MM.1S (cell line): ENCODE measurements around the gene PER2.

Experiments
- DNase-seq: peaks from one replicate; pipeline ENCODE4 v3.0.0-alpha.2; 2015
- H2AFZ ChIP-seq: fragments of 300-600 bp; sonication (generic); 2 replicates; pipeline ENCODE4 v1.6.0; 2016; ENCODE audit warnings: antibody characterized with exemption, low read length
- H3F3A ChIP-seq: fragments of 300-600 bp; sonication (generic); 2 replicates; pipeline ENCODE4 v1.6.1; 2016; ENCODE audit warnings: mild to moderate bottlenecking, antibody characterized with exemption, low read length, moderate library complexity, mixed read lengths; ENCODE audit not compliant: insufficient read depth
- H3K27ac ChIP-seq: fragments of 300-600 bp; sonication (generic); 2 replicates; pipeline ENCODE4 v1.5.1; 2016; ENCODE audit warnings: mild to moderate bottlenecking, low read length
- H3K27me3 ChIP-seq: fragments of 300-600 bp; sonication (generic); replicated peaks from 2 replicates; pipeline ENCODE4 v1.6.0; 2016; ENCODE audit warnings: low read length; ENCODE audit not compliant: insufficient read depth
- H3K36me3 ChIP-seq: fragments of 300-600 bp; sonication (generic); replicated peaks from 2 replicates; pipeline ENCODE4 v1.6.1; 2016; ENCODE audit warnings: mild to moderate bottlenecking, low read length, mixed read lengths; ENCODE audit not compliant: insufficient read depth
- H3K4me1 ChIP-seq: fragments of 300-600 bp; sonication (generic); 2 replicates; pipeline ENCODE4 v1.6.1; 2016; ENCODE audit warnings: low read length, mixed read lengths
- H3K4me2 ChIP-seq: fragments of 300-600 bp; sonication (generic); 2 replicates; pipeline ENCODE4 v1.6.0; 2016; ENCODE audit warnings: low read depth, low read length
- H3K4me3 ChIP-seq: fragments of 300-600 bp; sonication (generic); 2 replicates; pipeline ENCODE4 v1.5.1; 2016; ENCODE audit warnings: low read length, mixed read lengths
- H3K79me2 ChIP-seq: fragments of 300-600 bp; sonication (generic); 2 replicates; pipeline ENCODE4 v1.6.1; 2016; ENCODE audit warnings: mixed run types, low read length, mixed read lengths
- H3K9ac ChIP-seq: fragments of 300-600 bp; sonication (generic); 2 replicates; pipeline ENCODE4 v1.6.1; 2016; ENCODE audit warnings: low read length, mixed read lengths
- H3K9me2 ChIP-seq: fragments of 300-600 bp; sonication (generic); replicated peaks from 2 replicates; pipeline ENCODE4 v1.6.1; 2016; ENCODE audit warnings: mild to moderate bottlenecking, low read length, mixed read lengths; ENCODE audit not compliant: insufficient read depth
- H3K9me3 ChIP-seq: fragments of 300-600 bp; sonication (generic); replicated peaks from 2 replicates; pipeline ENCODE4 v1.6.1; 2016; ENCODE audit warnings: mild to moderate bottlenecking, low read length, mixed read lengths; ENCODE audit not compliant: insufficient read depth
- H4K20me1 ChIP-seq: fragments of 300-600 bp; sonication (generic); 2 replicates; pipeline ENCODE4 v1.6.1; 2016; ENCODE audit warnings: mild to moderate bottlenecking, low read length, moderate library complexity, mixed read lengths; ENCODE audit not compliant: insufficient read depth
- EZH2 ChIP-seq: fragments of 300-600 bp; sonication (generic); optimal IDR thresholded peaks from 2 replicates; pipeline ENCODE3; 2017; ENCODE audit warnings: low read depth, mild to moderate bottlenecking, antibody characterized with exemption, low read length, mixed read lengths
- EZH2phosphoT487 ChIP-seq: fragments of 300-600 bp; sonication (generic); IDR thresholded peaks from 2 replicates; pipeline ENCODE4 v1.6.1; 2018; ENCODE audit warnings: antibody characterized with exemption, low read length
- TF ChIP-seq, protein P1 (sequence below): fragments of 300-600 bp; sonication (generic); IDR thresholded peaks from 2 replicates; pipeline ENCODE4 v1.5.1; 2016; ENCODE audit warnings: antibody characterized with exemption, low read length, mixed read lengths

Gene PER2

DNA sequence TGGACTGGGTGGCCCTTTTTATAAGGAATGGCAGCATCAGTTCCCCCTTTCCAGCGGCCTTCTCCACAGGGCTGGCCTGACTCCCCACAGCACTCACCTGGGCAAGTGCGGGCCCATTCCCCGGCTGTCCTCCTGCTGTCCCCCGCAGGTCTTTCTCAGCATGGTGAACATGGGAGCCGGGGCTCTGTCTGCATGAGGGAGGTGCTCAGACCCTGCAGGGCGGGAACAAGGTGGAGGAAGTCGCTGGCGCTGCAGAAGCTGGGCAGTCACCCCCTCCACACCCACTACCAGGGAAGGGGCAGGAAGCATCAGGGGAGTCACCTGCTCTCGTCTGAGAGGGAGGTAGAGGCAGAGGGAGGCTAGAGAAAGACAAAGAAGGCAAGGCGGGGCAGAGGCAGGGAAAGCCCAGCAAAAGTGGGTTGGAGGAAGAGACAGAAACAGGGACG, 60.8 kb downstream of the PER2 start:
- no peaks in the 10 kb centered on the region for H3F3A ChIP-seq
- H3K79me2 ChIP-seq: no peaks in the 10 kb centered on the region
- no peaks in the 10 kb centered on the region for H3K36me3 ChIP-seq
- H3K4me2 ChIP-seq: no peak overlapping the region
- H2AFZ ChIP-seq: no peak overlapping the region
- peaks cover 8% of the 10 kb centered on the region; the same call in 1 of the 2 replicates for H3K27me3 ChIP-seq
- H3K9ac ChIP-seq: no peak overlapping the region
- no peak overlapping the region for H3K4me3 ChIP-seq
- no peak for TF ChIP-seq EZH2
- TF ChIP-seq, protein P1, sequence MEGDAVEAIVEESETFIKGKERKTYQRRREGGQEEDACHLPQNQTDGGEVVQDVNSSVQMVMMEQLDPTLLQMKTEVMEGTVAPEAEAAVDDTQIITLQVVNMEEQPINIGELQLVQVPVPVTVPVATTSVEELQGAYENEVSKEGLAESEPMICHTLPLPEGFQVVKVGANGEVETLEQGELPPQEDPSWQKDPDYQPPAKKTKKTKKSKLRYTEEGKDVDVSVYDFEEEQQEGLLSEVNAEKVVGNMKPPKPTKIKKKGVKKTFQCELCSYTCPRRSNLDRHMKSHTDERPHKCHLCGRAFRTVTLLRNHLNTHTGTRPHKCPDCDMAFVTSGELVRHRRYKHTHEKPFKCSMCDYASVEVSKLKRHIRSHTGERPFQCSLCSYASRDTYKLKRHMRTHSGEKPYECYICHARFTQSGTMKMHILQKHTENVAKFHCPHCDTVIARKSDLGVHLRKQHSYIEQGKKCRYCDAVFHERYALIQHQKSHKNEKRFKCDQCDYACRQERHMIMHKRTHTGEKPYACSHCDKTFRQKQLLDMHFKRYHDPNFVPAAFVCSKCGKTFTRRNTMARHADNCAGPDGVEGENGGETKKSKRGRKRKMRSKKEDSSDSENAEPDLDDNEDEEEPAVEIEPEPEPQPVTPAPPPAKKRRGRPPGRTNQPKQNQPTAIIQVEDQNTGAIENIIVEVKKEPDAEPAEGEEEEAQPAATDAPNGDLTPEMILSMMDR: no peak
- no peak for TF ChIP-seq EZH2phosphoT487
- no peaks in the 10 kb centered on the region for H4K20me1 ChIP-seq
- no peaks in the 10 kb centered on the region for H3K9me3 ChIP-seq
- no peaks in the 10 kb centered on the region for H3K4me1 ChIP-seq
- no peaks in the 10 kb centered on the region for H3K9me2 ChIP-seq
- no peak for DNase-seq
- no peak overlapping the region for H3K27ac ChIP-seq

DNA sequence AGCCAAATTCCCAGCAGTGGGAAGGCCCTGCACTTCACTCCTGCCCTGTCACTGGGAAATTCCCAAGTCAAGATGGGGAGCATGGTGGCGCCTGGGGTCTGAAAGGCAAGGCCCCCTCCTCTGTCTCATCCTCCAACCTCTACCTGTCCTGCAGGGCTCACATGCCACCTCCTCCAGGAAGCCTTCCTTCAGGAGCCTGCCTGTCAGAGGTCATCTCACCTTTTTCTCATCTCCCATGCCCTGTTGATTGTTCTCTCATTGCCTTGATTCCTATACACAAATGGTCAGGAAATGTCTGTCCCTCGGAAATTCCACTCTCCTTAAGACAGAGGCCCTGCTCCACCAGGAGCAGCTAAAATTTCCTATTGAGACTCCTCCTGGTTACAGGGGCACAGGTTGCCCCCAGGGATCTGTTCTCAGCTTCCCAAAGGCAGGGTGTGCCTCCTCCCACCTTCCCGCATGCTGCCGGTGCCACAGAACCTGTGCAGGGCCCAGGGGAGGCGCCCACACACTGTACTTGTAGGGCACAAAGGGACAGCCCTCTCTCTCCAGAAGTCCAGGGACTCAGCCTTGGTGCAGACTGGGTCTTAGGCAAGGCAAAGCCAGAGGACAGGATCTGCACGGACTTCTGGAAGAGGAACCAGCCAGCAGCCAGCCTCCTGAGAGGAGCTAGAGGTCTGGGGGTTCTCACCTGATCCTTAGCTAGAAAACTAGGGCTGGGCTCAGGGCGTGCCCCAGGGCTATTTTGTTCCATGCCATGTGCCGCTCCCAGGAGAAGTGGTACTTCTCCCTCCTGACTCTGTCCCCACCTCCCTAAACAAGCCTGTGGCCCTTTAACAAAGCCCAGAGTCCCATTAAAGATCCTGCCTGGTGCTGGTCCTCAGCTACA, 61.5 kb downstream of the PER2 start:
- H3F3A ChIP-seq: no peaks in the 10 kb centered on the region
- no peak overlapping the region for H3K4me2 ChIP-seq
- H3K4me1 ChIP-seq: no peaks in the 10 kb centered on the region
- no peak for DNase-seq
- no peaks in the 10 kb centered on the region for H3K36me3 ChIP-seq
- peaks cover 8% of the 10 kb centered on the region; the same call in 1 of the 2 replicates for H3K27me3 ChIP-seq
- no peak overlapping the region for H3K9ac ChIP-seq
- no peaks in the 10 kb centered on the region for H3K79me2 ChIP-seq
- no peaks in the 10 kb centered on the region for H4K20me1 ChIP-seq
- H3K9me3 ChIP-seq: no peaks in the 10 kb centered on the region
- no peak overlapping the region for H3K27ac ChIP-seq
- H2AFZ ChIP-seq: no peak overlapping the region
- no peaks in the 10 kb centered on the region for H3K9me2 ChIP-seq
- H3K4me3 ChIP-seq: no peak overlapping the region
- TF ChIP-seq, protein P1: no peak
- TF ChIP-seq EZH2phosphoT487 (no peak), EZH2 (no peak)

DNA sequence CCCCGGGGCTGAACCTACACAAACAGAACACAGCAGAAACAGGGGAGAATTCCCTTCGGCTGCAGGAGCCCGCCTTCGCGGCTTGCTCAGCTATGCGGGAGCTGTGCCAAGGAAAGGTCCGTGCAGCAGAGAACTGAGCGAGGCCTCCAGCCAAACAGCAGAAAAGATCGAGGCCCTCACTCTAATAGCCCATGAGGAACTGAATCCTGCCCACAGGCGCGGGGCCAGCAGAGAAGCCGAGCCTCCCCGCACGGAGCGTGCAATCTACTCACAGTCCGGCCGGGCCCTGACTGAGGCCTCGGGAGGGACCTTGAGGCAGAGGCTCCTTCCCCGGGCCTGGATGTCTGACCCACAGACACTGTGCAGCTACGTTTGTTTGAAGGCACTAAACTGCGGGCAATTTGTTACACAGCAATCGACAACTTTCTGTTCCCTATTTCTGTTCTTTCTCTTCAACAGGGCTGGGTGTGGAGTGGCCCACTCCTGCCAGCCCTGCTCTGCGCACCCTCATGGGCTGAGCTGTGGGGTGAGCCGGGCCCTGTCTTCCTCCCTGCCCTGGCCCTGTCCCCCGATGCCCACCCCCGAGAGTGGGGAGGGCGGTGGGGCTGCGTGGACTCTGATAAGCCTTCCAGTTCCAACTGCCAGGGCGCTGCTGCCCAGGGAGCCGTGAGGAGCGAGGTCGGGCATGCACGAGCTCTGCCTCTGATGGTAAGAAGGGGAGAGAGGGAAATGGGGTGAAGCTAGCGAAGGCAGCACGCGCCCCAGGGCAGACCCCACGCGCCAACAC, 62.3 kb downstream of the PER2 start:
- Histone ChIP-seq H3K27ac (no peak overlapping the region), H3K9me3 (no peaks in the 10 kb centered on the region), H3K9me2 (no peaks in the 10 kb centered on the region), H4K20me1 (no peaks in the 10 kb centered on the region), H3K4me2 (no peak overlapping the region), H2AFZ (no peak overlapping the region), H3F3A (no peaks in the 10 kb centered on the region), H3K4me3 (no peak overlapping the region), H3K27me3 (peaks cover 5% of the 10 kb centered on the region; the same call in 1 of the 2 replicates), H3K4me1 (no peaks in the 10 kb centered on the region), H3K9ac (no peak overlapping the region), H3K79me2 (no peaks in the 10 kb centered on the region), H3K36me3 (no peaks in the 10 kb centered on the region)
- no peak for DNase-seq
- TF ChIP-seq EZH2phosphoT487: no peak
- no peak for TF ChIP-seq EZH2
- TF ChIP-seq, protein P1: no peak
